Activated naive CD4-positive, alpha-beta T cell (primary cell): ENCODE results near the gene RPUSD1.
"Not testable (repeated sequence)": the region's sequence is repeated elsewhere in the genome, so short reads cannot be mapped to it uniquely, and the experiment has no call there.

Source experiments
- DNase-seq, 4 experiments: peaks; one replicate each; lab custom pipeline; 2025; lab: John Stamatoyannopoulos, UW

The RPUSD1 gene, protein sequence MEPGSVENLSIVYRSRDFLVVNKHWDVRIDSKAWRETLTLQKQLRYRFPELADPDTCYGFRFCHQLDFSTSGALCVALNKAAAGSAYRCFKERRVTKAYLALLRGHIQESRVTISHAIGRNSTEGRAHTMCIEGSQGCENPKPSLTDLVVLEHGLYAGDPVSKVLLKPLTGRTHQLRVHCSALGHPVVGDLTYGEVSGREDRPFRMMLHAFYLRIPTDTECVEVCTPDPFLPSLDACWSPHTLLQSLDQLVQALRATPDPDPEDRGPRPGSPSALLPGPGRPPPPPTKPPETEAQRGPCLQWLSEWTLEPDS

DNA sequence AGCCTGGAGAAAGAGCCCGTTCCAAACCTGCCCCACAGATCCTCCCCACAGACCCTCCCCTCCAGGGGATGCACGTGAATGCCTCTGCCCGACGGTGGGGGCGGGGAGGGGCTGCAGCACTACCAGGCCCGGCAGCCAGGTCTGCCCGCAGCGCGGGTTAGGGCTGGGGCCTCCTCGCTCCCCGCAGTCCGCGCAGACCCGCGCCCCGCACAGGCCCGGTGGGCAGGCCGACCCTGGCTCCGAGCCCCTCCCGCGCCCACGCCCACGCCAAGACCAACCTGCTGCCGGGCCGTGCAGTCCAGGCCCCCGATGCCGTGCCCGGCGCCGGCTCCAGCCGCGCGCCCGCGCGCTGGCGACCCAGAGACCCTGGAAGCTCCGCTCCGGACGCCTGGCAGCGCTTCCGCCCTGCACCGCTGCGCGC, at the start of gene RPUSD1:
RPUSD1 (minus strand) TSS at position 404 of the 421 bp plus-strand sequence. CDS start 644 bp downstream, outside the sequence.
- DNase-seq: no peak

DNA sequence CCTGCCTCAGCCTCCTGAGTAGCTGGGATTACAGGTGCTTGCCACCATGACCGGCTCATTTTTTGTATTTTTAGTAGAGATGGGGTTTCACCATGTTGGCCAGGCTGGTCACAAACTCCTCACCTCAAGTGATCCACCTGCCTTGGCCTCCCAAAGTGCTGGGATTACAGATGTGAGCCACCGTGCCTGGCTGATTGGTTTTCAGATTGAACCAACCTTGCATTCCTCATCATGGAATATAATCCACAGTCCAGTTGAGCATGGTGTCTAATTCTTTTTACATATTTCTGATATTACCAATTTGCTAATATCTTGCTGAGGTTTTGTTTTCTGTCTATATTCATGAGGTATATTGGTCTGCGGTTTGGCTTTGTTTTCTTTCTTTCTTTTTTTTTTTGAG, 48.6 kb upstream of the RPUSD1 start:
- DNase-seq: not testable (repeated sequence)

DNA sequence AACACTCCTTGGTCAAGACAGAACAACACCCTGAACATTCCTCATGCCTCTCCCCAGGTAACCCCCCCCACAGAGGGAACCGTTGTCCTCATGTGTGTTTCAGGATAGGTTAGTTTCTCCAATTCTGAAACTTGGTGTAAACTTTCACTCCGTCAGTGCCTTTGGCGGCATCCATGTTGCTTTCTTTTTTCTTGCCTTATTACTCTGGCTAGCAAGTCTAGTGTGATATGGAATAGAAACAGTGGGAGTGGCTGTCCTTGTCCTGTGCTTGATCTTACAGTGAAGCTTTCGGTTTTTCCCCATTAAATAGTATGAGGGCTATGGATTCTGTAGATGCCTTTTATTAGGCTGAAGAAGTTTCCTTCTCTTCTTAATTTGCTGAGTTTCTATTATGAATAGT, 48.0 kb upstream of the RPUSD1 start:
- no peak for DNase-seq

DNA sequence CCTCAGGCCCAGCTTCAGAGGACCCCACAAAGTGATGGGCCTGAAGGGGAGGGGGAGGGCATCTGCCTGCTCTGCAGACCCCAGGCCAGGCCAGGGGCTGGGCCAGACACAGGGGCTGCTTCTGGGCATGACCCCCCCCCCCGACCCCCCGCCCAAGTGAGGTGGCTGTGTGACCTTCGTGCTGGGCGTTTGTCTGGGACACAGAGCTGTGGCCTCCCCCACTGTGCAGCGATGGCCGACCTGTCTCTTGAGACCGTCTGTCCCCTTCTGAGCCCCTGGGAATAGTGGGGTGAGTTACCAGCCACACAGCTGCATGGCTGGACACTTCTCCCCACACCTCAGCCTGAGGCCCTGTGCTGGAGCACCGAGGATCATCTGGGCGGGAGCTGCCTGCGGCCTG, 47.2 kb upstream of the RPUSD1 start:
- no peak for DNase-seq

DNA sequence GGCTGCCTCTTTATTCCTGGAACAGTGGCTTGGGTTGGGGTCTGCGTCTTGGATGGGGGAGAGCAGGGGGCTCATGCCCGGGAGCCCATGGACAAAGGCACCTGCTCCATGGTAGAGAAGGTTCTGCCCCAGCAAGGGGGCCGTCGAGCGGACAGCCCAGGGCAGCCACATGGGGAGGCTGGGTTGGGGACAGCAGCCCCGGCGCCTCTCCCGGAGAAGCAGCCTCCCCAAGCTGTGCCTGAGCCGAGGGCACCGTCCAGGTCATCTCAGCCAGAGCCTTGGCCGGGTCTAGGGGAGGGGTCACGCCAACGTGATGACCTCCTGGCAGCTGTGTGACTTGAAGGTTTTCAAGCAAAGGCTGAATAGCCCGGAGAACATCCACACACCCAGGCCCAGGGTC, 45.2 kb upstream of the RPUSD1 start:
- no peak for DNase-seq

DNA sequence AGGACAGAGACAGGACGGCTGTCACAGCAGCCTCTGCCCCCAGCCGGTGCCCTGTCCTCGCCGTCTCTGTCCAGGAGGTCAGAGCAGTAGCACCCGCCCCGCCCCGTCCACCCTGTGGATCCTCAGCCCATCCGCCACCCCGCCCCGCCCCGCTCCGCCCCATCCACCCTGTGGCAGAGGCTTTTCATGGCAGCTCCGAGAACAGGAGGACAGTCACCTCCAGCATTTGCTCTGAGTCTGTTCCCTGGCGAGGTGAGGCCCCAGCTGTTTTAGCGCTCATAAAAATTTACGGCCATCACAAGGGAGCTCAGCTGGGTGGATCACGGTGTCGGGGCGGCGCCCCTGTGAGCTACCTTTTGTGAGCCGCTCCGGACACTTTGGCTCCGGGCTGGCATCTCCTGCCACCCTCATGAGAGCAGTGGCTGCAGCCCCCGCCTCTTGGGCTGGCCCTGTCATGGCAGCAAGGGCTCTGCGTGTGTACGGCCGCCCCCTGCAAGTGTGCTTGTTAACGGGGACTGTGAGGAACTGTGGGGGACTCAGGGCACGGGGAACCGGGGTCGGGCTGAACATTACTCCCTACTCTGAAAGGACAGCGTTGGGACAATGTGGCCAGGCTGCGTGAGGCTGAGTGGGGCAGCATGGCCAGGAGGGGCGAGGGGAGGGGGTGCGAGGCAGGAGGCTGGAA, 44.6 kb upstream of the RPUSD1 start:
- no peak for DNase-seq

DNA sequence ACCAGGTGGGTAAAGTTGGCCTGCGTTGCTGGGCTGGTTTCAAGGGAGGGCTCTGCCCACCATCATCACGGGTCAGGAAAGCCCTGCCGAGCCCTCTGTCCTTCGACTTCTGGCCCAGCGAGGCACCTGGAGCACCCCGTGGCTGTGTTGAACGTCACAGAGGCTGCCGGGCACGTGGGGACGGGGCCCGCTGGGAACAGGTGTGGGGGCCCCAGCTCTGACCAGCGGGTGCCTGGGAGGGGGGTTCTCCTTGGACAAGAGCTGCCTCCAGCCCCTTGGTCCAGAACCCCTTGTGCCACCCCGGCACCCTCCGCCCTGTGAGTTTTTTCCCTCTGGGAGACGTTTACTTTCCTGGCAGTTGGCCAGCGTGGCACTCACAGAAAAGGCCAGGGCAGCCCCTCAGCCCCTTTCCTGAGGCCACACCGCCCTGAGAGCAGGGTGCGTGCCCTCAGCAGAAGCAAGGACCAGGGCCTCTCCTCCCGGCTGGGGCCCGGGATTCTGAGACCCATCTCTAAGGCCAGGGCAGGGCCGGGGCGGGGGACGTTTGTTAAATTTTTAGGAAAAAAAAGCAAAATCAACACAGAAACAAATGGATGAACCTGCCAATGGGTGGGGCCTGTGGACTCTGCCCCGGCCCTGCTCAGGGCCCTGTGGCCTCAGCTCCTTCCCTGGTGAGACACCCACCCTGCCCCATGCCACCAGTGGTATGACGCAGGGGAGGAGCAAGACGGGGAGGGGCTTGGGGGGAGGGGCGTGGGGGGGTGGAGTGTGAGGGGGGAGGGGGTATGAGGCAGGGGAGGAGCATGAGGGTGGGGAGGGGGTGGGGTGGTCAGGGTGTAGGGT, 43.6 kb upstream of the RPUSD1 start:
- no peak for DNase-seq

DNA sequence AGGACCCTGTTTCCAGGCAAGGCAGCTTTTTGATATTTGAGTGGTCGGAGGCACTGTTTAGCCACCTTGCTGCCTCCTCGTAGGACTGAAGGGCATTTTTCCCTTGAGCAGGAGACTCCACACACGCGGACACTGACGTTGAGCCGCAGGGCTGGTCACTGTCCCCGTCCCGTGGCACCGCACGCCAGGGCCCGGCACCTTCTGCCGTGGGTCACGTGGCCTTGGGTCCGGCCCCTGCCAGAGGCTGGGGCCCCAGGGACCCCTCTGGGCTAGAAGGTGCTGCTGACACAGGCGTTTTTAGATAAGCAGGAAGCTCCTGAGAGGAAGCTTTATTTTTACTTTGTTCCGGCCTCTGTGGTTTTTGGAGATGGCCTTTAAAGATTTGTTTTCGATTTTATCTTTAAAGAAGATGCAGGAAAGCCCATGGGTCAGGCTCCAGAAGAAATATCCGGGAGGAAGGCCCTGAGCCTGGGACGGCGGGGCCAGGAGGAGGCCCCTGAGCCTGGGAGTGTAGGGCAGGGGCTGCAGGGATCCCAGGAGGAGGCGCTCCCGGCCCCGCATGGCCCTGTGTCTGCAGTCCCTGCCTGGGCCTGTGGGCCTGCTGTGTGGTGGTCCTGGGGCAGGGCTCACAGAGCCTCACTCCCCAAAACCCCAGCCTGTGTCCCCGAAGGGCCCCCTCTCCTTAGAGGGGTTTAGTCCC, 42.8 kb upstream of the RPUSD1 start:
- DNase-seq: no peak

DNA sequence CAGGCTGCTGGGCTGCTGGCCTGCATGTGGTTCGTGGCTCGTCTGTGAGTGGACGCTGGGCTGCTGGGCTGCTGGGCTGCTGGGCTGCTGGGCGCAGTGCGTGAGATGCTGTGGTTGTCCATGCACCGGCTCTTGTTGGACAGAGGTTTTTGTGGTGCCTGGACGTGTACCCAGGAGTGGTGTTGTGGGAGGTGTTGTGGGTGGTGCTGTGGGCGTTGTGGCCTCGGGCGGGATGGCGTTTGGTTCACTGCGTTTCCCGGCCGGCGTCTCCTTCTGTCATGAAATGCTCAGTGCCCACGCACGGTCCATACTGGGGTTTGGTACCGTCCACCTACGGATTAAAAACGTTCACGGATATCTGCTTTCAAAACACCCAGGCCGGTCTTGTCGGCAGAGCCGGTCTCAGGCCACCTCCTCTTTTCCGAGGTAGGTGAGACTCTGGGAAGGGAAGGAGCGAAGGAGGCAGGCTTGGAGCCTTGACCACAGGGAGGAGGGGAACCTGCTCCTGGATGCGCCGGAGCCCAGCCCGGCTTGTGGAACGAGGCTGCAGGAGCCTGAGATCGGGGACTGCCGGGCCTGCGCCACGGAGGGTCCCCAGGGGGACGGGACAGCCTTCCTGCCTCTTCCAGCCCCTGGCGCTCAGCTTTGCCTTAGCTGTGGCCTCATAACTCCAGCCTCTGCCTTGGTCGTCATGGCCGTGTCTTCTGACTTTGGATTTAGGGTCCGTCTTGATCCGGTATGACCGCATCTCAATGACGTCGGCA, 42.1 kb upstream of the RPUSD1 start:
- no peak for DNase-seq

DNA sequence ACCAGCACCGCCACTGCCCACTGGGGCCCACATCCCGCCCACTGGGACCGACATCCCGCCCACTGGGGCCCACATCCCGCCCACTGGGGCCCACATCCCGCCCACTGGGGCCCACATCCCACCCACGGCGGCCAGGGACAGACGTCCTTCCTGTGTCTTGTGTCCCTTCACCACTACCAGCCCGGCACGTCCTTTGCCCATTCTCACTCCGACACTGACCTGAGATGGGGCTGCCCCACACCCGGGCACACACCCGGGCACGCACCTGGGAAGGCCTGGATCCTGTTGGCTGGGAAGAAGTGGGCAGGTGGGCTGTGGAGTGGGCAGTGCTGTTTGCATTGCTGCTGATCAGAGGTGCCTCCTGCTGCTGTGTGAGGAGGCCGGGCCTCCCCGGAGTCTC, 40.7 kb upstream of the RPUSD1 start:
- no peak for DNase-seq

DNA sequence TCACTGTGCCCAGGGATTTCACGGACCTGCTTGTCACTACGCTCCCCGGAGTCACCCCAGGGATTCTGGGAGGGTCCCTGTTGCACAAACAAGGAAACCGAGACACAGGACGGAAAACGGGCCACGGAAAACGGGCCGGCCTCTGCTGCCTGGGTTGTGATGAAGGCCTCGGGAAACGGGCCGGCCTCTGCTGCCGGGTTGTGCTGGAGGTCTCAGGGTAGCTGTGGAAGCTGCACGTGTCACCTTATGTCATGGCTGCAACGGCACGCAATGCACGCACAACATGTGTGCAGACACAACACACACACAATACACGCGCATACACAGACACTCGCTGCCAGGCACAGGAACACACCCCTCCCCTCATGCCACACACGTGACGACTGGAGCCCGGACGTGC, 39.3 kb upstream of the RPUSD1 start:
- DNase-seq: no peak

DNA sequence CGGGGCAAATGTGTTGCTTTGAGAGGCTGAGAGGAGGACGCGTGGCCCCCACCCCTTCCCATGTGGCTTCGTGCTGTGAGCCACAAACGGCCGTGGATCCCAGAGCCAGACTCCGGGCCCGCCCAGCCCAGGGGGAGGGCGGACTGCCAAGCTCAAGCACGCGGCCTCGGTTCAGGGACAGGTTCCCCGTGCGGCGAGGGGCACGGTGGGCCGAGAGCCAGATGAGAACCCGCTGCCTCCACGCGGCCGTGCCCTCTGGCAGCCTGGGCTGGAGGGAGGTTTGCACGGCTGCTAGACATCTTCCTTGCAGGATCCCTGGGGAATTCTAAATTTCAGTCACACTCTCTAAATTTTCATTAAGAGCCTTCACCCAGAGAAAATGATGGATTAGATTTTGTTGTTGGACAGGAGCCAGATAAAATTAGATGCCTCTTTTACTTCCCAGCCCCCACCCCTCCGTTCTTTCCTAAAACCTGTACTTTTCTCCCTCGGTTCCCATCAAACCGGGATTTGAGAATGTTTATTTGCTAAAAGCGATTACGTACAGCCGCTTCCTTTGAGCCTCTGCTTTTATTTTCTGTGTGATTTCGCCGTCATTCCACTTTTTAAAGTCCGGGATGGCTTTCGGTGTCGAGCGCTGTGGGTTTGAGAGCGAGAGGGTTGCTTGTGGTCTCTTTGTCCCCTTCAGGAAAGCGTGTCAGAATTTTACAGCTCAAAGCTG, 37.3 kb upstream of the RPUSD1 start:
- no peak for DNase-seq

DNA sequence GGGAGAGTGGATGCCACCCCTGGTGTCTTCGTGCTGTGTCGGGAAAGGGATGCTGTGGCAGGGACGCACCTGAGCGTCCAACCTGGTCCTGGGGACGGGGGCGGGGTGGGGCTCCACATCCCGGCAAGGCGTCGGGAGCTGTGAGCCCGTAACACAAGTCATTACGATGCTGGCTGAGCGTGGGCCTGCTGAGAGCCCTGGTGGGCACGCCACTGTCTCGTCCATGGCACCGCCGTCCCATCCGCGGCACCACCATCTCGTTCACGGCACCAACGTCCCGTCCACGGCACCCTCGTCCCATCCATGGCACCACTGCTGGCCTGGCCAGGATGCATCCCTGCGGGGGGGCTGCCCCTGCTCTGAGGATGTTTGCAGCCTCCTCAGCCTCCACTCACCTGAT, 36.4 kb upstream of the RPUSD1 start:
- DNase-seq: no peak

DNA sequence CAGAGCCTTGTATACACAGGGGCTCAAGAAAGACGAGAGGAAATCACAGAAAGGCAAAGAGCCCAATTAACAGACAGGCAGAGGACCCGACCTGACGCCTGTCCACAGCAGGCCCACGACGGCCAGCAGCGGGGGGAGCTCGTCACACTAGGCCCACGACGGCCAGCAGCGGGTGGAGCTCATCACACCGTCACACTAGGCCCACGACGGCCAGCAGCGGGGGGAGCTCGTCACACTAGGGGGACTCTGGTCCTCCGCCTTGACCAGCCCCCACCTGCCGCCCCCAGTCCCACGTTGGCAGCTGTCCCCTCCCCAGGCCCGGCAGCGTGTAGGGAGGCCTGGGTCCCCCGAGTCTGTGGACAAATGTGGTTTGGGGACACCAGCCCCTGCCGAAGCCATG, 36.0 kb upstream of the RPUSD1 start:
- DNase-seq: no peak

DNA sequence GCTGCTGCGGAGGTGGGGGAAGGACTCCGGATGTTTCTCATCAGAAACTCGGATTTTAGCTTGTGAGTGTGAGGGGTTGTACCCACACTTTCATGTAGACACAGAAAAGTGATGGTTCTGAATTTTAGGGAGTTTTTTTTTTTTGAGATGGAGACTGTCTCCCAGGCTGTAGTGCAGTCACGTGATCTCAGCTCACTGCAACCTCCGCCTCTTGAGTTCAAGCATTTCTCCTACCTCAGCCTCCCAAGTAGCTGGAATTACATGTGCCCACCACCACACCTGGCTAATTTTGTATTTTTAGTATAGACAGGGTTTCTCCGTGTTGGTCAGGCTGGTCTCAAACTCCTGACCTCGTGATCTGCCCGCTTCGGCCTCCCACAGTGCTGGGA, 34.7 kb upstream of the RPUSD1 start:
- no peak for DNase-seq

DNA sequence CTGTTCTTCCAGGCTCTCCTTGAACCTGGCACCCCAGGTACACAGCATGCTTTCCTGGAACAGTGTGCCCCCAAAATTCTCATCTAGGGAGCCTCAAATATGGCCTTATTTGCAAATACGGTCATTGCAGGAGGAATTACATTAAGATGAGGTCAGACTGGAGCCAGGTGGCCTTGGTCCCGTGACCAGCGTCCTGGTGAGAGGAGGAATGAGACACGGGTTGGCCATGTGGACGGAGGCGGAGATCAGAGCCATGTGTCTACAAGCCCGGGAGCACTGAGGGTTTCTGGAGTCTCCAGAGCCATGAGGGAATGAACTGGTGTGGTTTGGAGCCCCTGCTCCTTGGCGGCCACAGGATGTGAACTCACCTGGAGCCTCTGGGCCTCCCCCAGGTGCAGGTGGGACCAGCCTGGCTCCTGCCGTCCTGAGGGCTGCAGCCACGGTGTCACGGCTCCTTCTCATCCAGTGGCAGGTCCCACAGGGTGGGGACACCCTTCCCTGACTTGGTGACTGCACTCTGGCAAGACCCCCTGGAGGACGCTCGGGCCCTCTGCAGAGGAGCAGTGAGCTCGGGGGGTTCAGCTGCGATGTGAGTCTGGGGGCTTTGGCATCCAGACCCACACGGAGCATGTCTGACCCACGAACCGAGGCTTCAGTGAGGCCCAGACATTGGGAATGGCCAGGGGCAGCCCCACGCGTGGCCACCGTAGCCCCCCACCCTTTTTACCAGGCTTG, 34.2 kb upstream of the RPUSD1 start:
- no peak for DNase-seq

DNA sequence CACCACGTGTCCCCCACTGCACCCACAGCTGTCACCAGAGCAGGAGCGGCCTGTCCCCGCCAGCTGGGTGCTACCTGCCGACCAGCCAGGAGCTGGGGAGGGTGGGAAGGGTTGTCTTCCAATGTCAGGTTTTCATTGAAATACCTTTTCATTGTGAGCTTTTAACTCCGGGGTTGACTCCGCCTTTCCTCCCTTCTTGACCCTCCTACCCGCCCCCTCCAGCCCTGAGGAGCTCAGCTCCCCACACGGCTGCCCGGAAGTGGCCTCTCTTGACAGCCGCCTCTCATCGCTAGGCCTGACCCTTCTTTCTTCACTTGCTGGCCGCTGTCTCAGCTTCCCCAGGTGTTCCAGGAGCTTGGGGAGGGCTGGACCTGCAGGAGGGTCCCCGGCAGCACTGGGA, 33.6 kb upstream of the RPUSD1 start:
- DNase-seq: no peak

DNA sequence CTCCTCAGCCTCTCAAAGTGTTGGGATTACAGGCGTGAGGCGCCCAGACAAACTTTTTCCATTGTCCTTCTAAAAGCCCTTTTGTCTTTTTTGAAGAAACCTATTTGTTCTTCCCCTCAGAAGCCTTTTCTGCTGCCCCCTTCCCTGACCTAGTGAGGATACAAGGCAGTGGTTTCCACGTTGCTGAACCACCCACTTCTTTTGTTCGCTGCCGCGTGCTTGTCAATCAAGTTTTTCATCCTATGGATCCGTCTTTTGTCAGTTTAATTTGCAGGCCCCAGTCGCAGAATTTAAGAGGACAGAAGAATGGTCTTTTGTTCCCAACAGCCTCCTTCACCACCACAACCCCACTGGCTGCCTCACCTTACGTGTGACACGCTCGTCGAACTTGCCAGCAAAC, 32.6 kb upstream of the RPUSD1 start:
- DNase-seq: no peak

DNA sequence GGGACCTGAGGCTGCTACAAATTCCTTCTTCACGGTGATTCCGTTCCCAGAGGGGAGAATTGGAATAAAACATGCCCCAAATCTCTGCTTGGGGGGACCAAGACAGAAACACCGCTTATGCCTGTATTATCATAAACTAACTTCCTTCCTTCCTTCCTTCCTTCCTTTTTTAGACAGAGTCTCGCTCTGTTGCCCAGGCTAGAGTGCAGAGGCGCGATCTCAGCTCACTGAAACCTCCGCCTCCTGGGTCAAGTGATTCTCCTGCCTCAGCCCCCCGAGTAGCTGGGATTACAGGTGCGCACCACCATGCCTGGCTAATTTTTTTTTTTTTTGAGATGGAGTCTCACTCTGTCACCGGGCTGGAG, 31.8 kb upstream of the RPUSD1 start:
- DNase-seq: not testable (repeated sequence)

DNA sequence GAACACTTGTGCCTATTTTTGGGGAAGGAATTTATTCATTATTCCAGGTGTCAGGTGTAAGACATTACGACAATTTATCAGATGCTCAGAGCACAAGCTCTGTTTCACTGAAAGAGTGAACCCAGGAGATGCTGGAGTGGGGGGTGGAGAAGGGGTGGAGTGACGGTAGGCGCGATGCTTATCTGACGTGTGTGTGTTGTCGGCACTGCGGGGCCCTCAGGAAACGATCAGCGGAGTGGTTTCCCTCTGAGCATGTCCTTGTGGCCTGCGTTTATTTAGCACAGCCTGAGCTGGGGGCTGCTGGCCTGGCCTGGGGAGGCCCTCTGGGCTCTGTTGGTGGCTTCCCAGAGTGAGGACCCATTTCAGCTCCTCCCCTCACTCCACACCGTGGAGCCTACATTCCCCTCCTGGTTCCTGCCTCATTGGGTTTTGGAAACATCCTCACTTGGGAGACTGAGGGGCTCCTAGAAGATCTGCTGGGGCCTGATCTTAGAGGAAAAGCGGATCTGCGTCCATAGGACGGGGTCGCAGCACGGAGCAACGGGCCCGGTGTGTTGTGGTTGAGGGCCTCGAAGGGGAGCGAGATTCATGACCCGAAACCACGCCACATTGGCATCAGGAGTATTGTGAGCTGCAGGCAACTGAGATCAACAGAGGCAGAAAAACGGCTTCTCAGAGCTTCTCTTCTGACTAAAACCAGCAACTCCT, 31.3 kb upstream of the RPUSD1 start:
- DNase-seq: no peak
